HuH-7 (cell line): ENCODE data around the gene CEP250.

Source experiments
- DNase-seq: peaks from one replicate; pipeline ENCODE4 v3.0.0; 2011; ENCODE audit warnings: low spot score

Gene CEP250

GRCh38 chr20:35563834-35564233, 108.4 kb downstream of the CEP250 start:
- DNase-seq, result no peak

GRCh38 chr20:35564905-35565304, 109.5 kb downstream of the CEP250 start:
- DNase-seq, result no peak

- DNase-seq, result peak; percentile 80
Observed at GRCh38 chr20:35568645-35569044, 113.2 kb downstream of the CEP250 start.
